ENCODE data around the gene KCNJ15. TPM values are rescaled to one million over a fixed set of nuclear protein-coding genes. Genes with fewer than 3 reads are reported as not detected.

Gene KCNJ15
- total and polyA plus RNA-seq, 2 of the 4 experiments (the other 2 are of a cell fraction) = under 0.01 to 0.07 TPM

DNA sequence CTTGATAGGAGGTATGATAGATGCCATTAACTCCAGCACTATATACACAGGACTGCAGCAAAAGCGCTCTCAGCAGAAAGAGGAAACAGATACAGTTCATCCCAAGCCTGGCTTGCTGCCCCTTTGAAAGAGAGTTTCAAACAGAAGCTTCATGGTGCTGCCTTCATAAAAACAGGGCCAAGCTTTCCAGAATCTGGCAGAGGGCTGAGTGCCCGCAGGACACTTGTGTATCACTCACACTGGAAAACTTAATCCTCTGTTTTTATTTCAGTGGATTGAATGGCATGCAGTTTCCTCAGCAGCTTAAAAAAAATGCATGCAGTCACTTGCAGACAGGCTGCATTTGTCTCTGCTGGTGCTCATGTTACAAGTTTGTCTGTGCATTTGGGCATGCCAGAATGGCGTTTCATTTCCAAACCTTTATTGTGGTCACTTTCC, 40.4 kb downstream of the KCNJ15 start:
- H2AK5ac ChIP-seq (ENCODE audit: low read depth, low read length) = peak overlapping the region; percentile 98
- ChIA-PET POLR2A (ENCODE audit: unreplicated experiment) (interaction anchor here (0.5 kb wide), 1 partner anchor 54 kb away, joined by 3 read pairs; no protein-coding TSS in a partner anchor), CTCF (interaction anchor here (0.6 to 1.0 kb wide), 3 partner anchors 9 to 127 kb away, joined by 3 read pairs; no protein-coding TSS in a partner anchor)
- TF ChIP-seq RFX5 (IDR thresholded peaks at IDR 0.05; ENCODE audit: low read depth, low read length) (no peak), RCOR1 (IDR thresholded peaks at IDR 0.05; ENCODE audit: insufficient replicate concordance, low read length) (no peak), BHLHE40 (IDR thresholded peaks at IDR 0.05; ENCODE audit: low read depth, low read length) (peak; percentile 22; the same call in 1 of the 2 replicates), MXI1 (IDR thresholded peaks at IDR 0.05; ENCODE audit: borderline replicate concordance, low read depth, low read length) (no peak), NFE2L2 (IDR thresholded peaks at IDR 0.05; ENCODE audit: low read depth, low read length) (no peak), POLR2A (IDR thresholded peaks at IDR 0.05; ENCODE audit: low read depth, low read length) (no peak), CEBPB (IDR thresholded peaks at IDR 0.05; ENCODE audit: low read depth, low read length) (no peak), CTCF (conservative IDR thresholded peaks at IDR 0.05; ENCODE audit: low read depth, low read length) (no peak)
- peak overlapping the region; percentile 93; the same call in 2 of the 3 replicates for H2BK15ac ChIP-seq (ENCODE audit: low read depth, low read length)
- H3K4me2 ChIP-seq (ENCODE audit: low read depth, low read length) = peak overlapping the region; percentile 47
- H4K8ac ChIP-seq (ENCODE audit: low read depth in 2 of 2, low read length in 2 of 2) = peak overlapping the region; percentile 72 to 80; a peak in 3 of 4 replicates
- dilution Hi-C loops (cut with HindIII; ENCODE audit: low sequenced_read_pairs, unreplicated experiment) = no loop called here
- H3K9me3 ChIP-seq (ENCODE audit: control insufficient read depth, insufficient read depth, low read length) = no peaks in the 10 kb centered on the region
- H3K23ac ChIP-seq (ENCODE audit: low read depth, low read length) = peak overlapping the region; percentile 74
- H3K56ac ChIP-seq (ENCODE audit: extremely low read depth, insufficient read depth, low read length) = no peak overlapping the region; the same call in 1 of the 2 replicates
- no CpG with 5 or more reads among the region's 3 CpGs for WGBS, 2 experiments (ENCODE audit: extremely low coverage in 2 of 2, insufficient read length in 1 of 2)
- DNase-seq = peak; percentile 78
- peak overlapping the region; percentile 87 for H3K14ac ChIP-seq (replicated peaks; ENCODE audit: low read depth, low read length)
- H2BK5ac ChIP-seq (ENCODE audit: low read depth, low read length, poor library complexity, severe bottlenecking) = peak overlapping the region; percentile 55
- H4K5ac ChIP-seq (ENCODE audit: low read depth, low read length) = no peak overlapping the region
- no peaks in the 10 kb centered on the region for H3K79me1 ChIP-seq (ENCODE audit: low read depth in 1 of 2, low read length in 2 of 2)
- peak overlapping the region; percentile 70 for H3K27ac ChIP-seq (ENCODE audit: insufficient read depth, low read length)
- H2BK20ac ChIP-seq (ENCODE audit: low read depth, low read length) = peak overlapping the region; percentile 88; the same call in 1 of the 2 replicates
- H3K9me1 ChIP-seq (ENCODE audit: insufficient read depth, low read length) = peaks cover 21% of the 10 kb centered on the region
- H2BK120ac ChIP-seq (ENCODE audit: low read depth, low read length) = peak overlapping the region; percentile 94
- ATAC-seq (ENCODE audit: low read depth) = peak; percentile 79
- no peaks in the 10 kb centered on the region for H3K36me3 ChIP-seq (ENCODE audit: control insufficient read depth, insufficient read depth, low read length)
- in situ Hi-C loops (cut with MboI; ENCODE audit: low sequenced_read_pairs) = no loop called here
- peak overlapping the region; percentile 90 for H3K4ac ChIP-seq (ENCODE audit: low read depth, low read length)
- peak overlapping the region; percentile 34 for H2AK9ac ChIP-seq (replicated peaks; ENCODE audit: low read depth, low read length, poor library complexity)
- BruUV-seq (replicated peaks) = no TSS peak
- H3K4me1 ChIP-seq (ENCODE audit: control insufficient read depth, insufficient read depth, low read length) = peaks cover 19% of the 10 kb centered on the region
- peak overlapping the region; percentile 69 for H3K18ac ChIP-seq (ENCODE audit: low read depth, low read length)
- no peaks in the 10 kb centered on the region for H3K27me3 ChIP-seq (ENCODE audit: control insufficient read depth, insufficient read depth, low read length)
- intact Hi-C loops (cut with micrococcal nuclease) = loop anchor here (5.0 kb wide), 1 partner anchor 720 kb away; no protein-coding TSS in a partner anchor
- peak overlapping the region; percentile 4 for H2AFZ ChIP-seq (replicated peaks; ENCODE audit: low read length, poor library complexity)
- H4K91ac ChIP-seq (ENCODE audit: insufficient read depth, low read depth, low read length) = peak overlapping the region; percentile 85
- H3K9ac ChIP-seq (ENCODE audit: low read depth, low read length) = peak overlapping the region; percentile 11
- no peak overlapping the region for H3K4me3 ChIP-seq (ENCODE audit: insufficient read depth, low read depth, low read length)
- H4K20me1 ChIP-seq (ENCODE audit: insufficient read depth, low read length) = no peaks in the 10 kb centered on the region

All from IMR-90 (cell line).